ENCODE data around the gene SMAD6.

SMAD6 gene

GRCh38 chr15:66739287-66739686 is 37.3 kb downstream of the SMAD6 start:
- Histone ChIP-seq H3K9me3 (ENCODE audit: control insufficient read depth, insufficient read depth, low read length) (no peaks in the 10 kb centered on the region), H3K9me2 (replicated peaks; ENCODE audit: control insufficient read depth, low read length) (no peaks in the 10 kb centered on the region), H3K27me3 (ENCODE audit: control insufficient read depth, low read length) (no peaks in the 10 kb centered on the region), H3K27ac (ENCODE audit: low read depth, low read length) (no peak overlapping the region), H3K4me1 (ENCODE audit: control insufficient read depth, low read length) (no peaks in the 10 kb centered on the region), H3K4me2 (ENCODE audit: low read length) (no peak overlapping the region), H3K36me3 (ENCODE audit: control insufficient read depth, low read length) (no peaks in the 10 kb centered on the region), H4K20me1 (ENCODE audit: control insufficient read depth, insufficient read depth, low read depth, low read length) (no peaks in the 10 kb centered on the region), H3K79me2 (ENCODE audit: control insufficient read depth, low read length) (no peaks in the 10 kb centered on the region), H3F3A (ENCODE audit: control insufficient read depth, insufficient read depth) (no peaks in the 10 kb centered on the region), H3K4me3 (ENCODE audit: low read length) (no peak overlapping the region)
- TF ChIP-seq EZH2phosphoT487 (IDR thresholded peaks at IDR 0.05; ENCODE audit: borderline replicate concordance, low read length) = no peak
- TF ChIP-seq CTCF (IDR thresholded peaks at IDR 0.05; ENCODE audit: low read depth, low read length, poor library complexity, severe bottlenecking) = no peak

- H3K79me2 ChIP-seq (ENCODE audit: control insufficient read depth, low read length) = no peaks in the 10 kb centered on the region
- no peak for TF ChIP-seq EZH2phosphoT487 (IDR thresholded peaks at IDR 0.05; ENCODE audit: borderline replicate concordance, low read length)
- no peak for TF ChIP-seq CTCF (IDR thresholded peaks at IDR 0.05; ENCODE audit: low read depth, low read length, poor library complexity, severe bottlenecking)
- no peaks in the 10 kb centered on the region for H3K27me3 ChIP-seq (ENCODE audit: control insufficient read depth, low read length)
- H3K9me2 ChIP-seq (replicated peaks; ENCODE audit: control insufficient read depth, low read length) = no peaks in the 10 kb centered on the region
- H3K36me3 ChIP-seq (ENCODE audit: control insufficient read depth, low read length) = no peaks in the 10 kb centered on the region
- H3K27ac ChIP-seq (ENCODE audit: low read depth, low read length) = no peak overlapping the region
- H3F3A ChIP-seq (ENCODE audit: control insufficient read depth, insufficient read depth) = no peaks in the 10 kb centered on the region
- H4K20me1 ChIP-seq (ENCODE audit: control insufficient read depth, insufficient read depth, low read depth, low read length) = no peaks in the 10 kb centered on the region
- H3K4me3 ChIP-seq (ENCODE audit: low read length) = no peak overlapping the region
- no peaks in the 10 kb centered on the region for H3K9me3 ChIP-seq (ENCODE audit: control insufficient read depth, insufficient read depth, low read length)
- no peak overlapping the region for H3K4me2 ChIP-seq (ENCODE audit: low read length)
- no peaks in the 10 kb centered on the region for H3K4me1 ChIP-seq (ENCODE audit: control insufficient read depth, low read length)
These were observed 38.8 kb downstream of the SMAD6 start for GRCh38 chr15:66740802-66741201.

- Histone ChIP-seq H3K4me3 (ENCODE audit: low read length) (no peak overlapping the region), H3K4me1 (ENCODE audit: control insufficient read depth, low read length) (no peaks in the 10 kb centered on the region), H3K36me3 (ENCODE audit: control insufficient read depth, low read length) (no peaks in the 10 kb centered on the region), H4K20me1 (ENCODE audit: control insufficient read depth, insufficient read depth, low read depth, low read length) (no peaks in the 10 kb centered on the region), H3K4me2 (ENCODE audit: low read length) (no peak overlapping the region), H3K9me3 (ENCODE audit: control insufficient read depth, insufficient read depth, low read length) (no peaks in the 10 kb centered on the region), H3K9me2 (replicated peaks; ENCODE audit: control insufficient read depth, low read length) (no peaks in the 10 kb centered on the region), H3K27me3 (ENCODE audit: control insufficient read depth, low read length) (no peaks in the 10 kb centered on the region), H3K27ac (ENCODE audit: low read depth, low read length) (no peak overlapping the region), H3K79me2 (ENCODE audit: control insufficient read depth, low read length) (no peaks in the 10 kb centered on the region), H3F3A (ENCODE audit: control insufficient read depth, insufficient read depth) (no peaks in the 10 kb centered on the region)
- no peak for TF ChIP-seq EZH2phosphoT487 (IDR thresholded peaks at IDR 0.05; ENCODE audit: borderline replicate concordance, low read length)
- TF ChIP-seq CTCF (IDR thresholded peaks at IDR 0.05; ENCODE audit: low read depth, low read length, poor library complexity, severe bottlenecking) = no peak
These were observed 39.6 kb downstream of the SMAD6 start for GRCh38 chr15:66741646-66742045.

GRCh38 chr15:66742286-66742685 is 40.2 kb downstream of the SMAD6 start:
- no peak overlapping the region for H3K27ac ChIP-seq (ENCODE audit: low read depth, low read length)

More at GRCh38 chr15:66742286-66742685, 40.2 kb downstream of the SMAD6 start:
- Histone ChIP-seq H3K4me1 (ENCODE audit: control insufficient read depth, low read length) (no peaks in the 10 kb centered on the region), H3K9me2 (replicated peaks; ENCODE audit: control insufficient read depth, low read length) (no peaks in the 10 kb centered on the region), H3K4me3 (ENCODE audit: low read length) (no peak overlapping the region), H3K79me2 (ENCODE audit: control insufficient read depth, low read length) (no peaks in the 10 kb centered on the region), H3K27me3 (ENCODE audit: control insufficient read depth, low read length) (no peaks in the 10 kb centered on the region), H3F3A (ENCODE audit: control insufficient read depth, insufficient read depth) (no peaks in the 10 kb centered on the region), H3K4me2 (ENCODE audit: low read length) (no peak overlapping the region), H3K9me3 (ENCODE audit: control insufficient read depth, insufficient read depth, low read length) (no peaks in the 10 kb centered on the region), H4K20me1 (ENCODE audit: control insufficient read depth, insufficient read depth, low read depth, low read length) (no peaks in the 10 kb centered on the region), H3K36me3 (ENCODE audit: control insufficient read depth, low read length) (no peaks in the 10 kb centered on the region)
- TF ChIP-seq CTCF (IDR thresholded peaks at IDR 0.05; ENCODE audit: low read depth, low read length, poor library complexity, severe bottlenecking) (no peak), EZH2phosphoT487 (IDR thresholded peaks at IDR 0.05; ENCODE audit: borderline replicate concordance, low read length) (no peak)

Measured in DOHH2 (cell line).